H1 (cell line): ENCODE results near the gene PPP1R12C.

Experiments used
- BRCA1 ChIP-seq: IDR thresholded peaks from 2 replicates; pipeline ENCODE4 v1.6.1; 2012; ENCODE audit warnings: low read depth, low read length, improper control_type of control experiment
- CEBPB ChIP-seq: IDR thresholded peaks from 2 replicates; pipeline ENCODE4 v1.6.1; 2012; ENCODE audit warnings: low read depth, low read length
- CTCF ChIP-seq, 3 experiments: IDR thresholded peaks; 1 replicate in 2 of 3; 2 replicates in 1 of 3; pipeline versions ENCODE4 v1.5.1 to v1.6.1; 2011; ENCODE audit warnings: low read length in 3 of 3, mild to moderate bottlenecking in 3 of 3, inconsistent platforms in 2 of 3, low read depth in 1 of 3, moderate library complexity in 1 of 3; ENCODE audit not compliant: insufficient read depth in 1 of 3; ENCODE audit errors: control extremely low read depth in 1 of 3
- HDAC6 ChIP-seq: IDR thresholded peaks from one replicate; pipeline ENCODE4 v1.7.1; 2012; ENCODE audit warnings: low read depth, mild to moderate bottlenecking, inconsistent platforms, low read length, moderate library complexity
- KDM5A ChIP-seq: fragments of 200-600 bp; IDR thresholded peaks from 2 replicates; pipeline ENCODE4 v1.7.1; 2012; ENCODE audit warnings: mild to moderate bottlenecking, low read length, inconsistent platforms, mixed read lengths
- MAX ChIP-seq: IDR thresholded peaks from 2 replicates; pipeline ENCODE4 v1.6.1; 2012; ENCODE audit warnings: inconsistent platforms
- TAF1 ChIP-seq: IDR thresholded peaks from 2 replicates; pipeline ENCODE4 v1.6.1; 2011; ENCODE audit warnings: mild to moderate bottlenecking, low read depth, low read length

GRCh38 chr19:55042344-55042678 lies 75.1 kb downstream of the PPP1R12C start:
- TF ChIP-seq CEBPB (no peak), KDM5A (no peak), HDAC6 (no peak), BRCA1 (no peak), MAX (no peak), TAF1 (no peak), CTCF (IDR thresholded peaks at IDR 0.05; ENCODE audit: control extremely low read depth in 1 of 3, insufficient read depth in 1 of 3, low read depth in 1 of 3, low read length in 3 of 3) (no peak)
